Vagina (tissue), 2 donors: ENCODE results near the gene TMTC2. TPM values are rescaled to one million over a fixed set of nuclear protein-coding genes. Genes with fewer than 3 reads are reported as not detected.

ENCODE experiments used
- DNase-seq, 2 donors: peaks; one replicate each; pipeline ENCODE4 v3.0.0-alpha.2; 2017; ENCODE audit errors: extremely low spot score in 2 of 2
- H3K27ac ChIP-seq: fragments of 200-600 bp; sonication (generic); one replicate; pipeline ENCODE4 v1.5.1; 2019
- H3K27me3 ChIP-seq: fragments of 200-600 bp; sonication (generic); one replicate; pipeline ENCODE4 v1.5.1; 2019
- H3K36me3 ChIP-seq, 2 donors: fragments of 200-600 bp; sonication (generic); one replicate each; pipeline ENCODE4 v1.5.1; 2017 to 2019
- H3K4me1 ChIP-seq: fragments of 200-600 bp; sonication (generic); one replicate; pipeline ENCODE4 v1.5.1; 2019
- H3K4me3 ChIP-seq, 2 donors: fragments of 200-600 bp; sonication (generic); 1 replicate in 1 of 2; 2 replicates in 1 of 2; pipeline ENCODE4 v1.5.1; 2016 to 2019
- H3K9me3 ChIP-seq: fragments of 200-600 bp; sonication (generic); one replicate; pipeline ENCODE4 v1.5.1; 2019
- POLR2A ChIP-seq, 2 donors: fragments of 450-650 bp; IDR thresholded peaks; one replicate each; pipeline ENCODE4 v1.6.1; 2017; ENCODE audit warnings: antibody characterized with exemption in 2 of 2, mild to moderate bottlenecking in 2 of 2, moderate library complexity in 2 of 2
- POLR2AphosphoS5 ChIP-seq, 2 donors: sonication (generic); formaldehyde crosslinking; IDR thresholded peaks; one replicate each; pipeline ENCODE4 v1.9.0; 2017; ENCODE audit warnings: antibody characterized with exemption in 2 of 2, mild to moderate bottlenecking in 2 of 2, low read depth in 1 of 2; ENCODE audit not compliant: insufficient read depth in 1 of 2
- intact Hi-C: fragments of 100-400 bp; cut with DNase I; formaldehyde crosslinking; loops from one replicate; pipeline ENCODE4 v1.15.1; 2023
- total RNA-seq: library from RNA; depleted of rRNA; stranded (reverse); fragments of >200 nt; gene quantifications from one replicate; pipeline ENCODE4 v1.2.3, GENCODE V29; 2016
- TF ChIP-seq, protein P1 (sequence below), 3 experiments: fragments of 450-650 bp in 2 of 3; fragments of 200-600 bp in 1 of 3; sonication (generic) in 1 of 3; IDR thresholded peaks; one replicate each; pipeline ENCODE4 v1.5.1; 2017 to 2019; ENCODE audit warnings: antibody characterized with exemption in 3 of 3, mild to moderate bottlenecking in 2 of 3, moderate library complexity in 2 of 3

The TMTC2 gene
- total RNA-seq, 1 donor from 2014 or later = 15.5 TPM

DNA sequence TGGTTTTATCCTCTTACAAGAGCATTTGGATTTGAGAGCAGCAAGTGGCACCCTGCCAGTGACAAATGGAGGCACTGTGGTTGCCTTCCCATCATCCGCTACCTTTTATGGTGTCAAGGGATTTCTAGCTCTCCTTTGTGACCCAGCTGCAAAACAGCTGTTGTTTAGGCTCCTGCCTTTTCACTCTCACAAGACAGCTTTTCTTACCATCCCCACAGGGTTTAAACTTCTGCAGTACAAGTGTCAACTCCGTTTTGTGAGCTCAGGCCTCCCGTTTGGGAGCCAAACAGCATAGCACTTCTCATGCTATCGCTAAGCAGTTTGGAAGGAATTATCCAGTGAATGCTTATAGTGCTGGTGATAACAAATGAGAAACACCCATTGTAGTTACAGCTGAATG lies 331.4 kb downstream of the TMTC2 start:
- intact Hi-C loops = no loop called here
- DNase-seq = no peak
- no peaks in the 10 kb centered on the region for H3K9me3 ChIP-seq
- H3K36me3 ChIP-seq = no peaks in the 10 kb centered on the region
- H3K27me3 ChIP-seq = no peaks in the 10 kb centered on the region
- TF ChIP-seq POLR2A (IDR thresholded peaks at IDR 0.05) (no peak), POLR2AphosphoS5 (IDR thresholded peaks at IDR 0.05; ENCODE audit: insufficient read depth in 1 of 2, low read depth in 1 of 2) (no peak)
- TF ChIP-seq, protein P1, sequence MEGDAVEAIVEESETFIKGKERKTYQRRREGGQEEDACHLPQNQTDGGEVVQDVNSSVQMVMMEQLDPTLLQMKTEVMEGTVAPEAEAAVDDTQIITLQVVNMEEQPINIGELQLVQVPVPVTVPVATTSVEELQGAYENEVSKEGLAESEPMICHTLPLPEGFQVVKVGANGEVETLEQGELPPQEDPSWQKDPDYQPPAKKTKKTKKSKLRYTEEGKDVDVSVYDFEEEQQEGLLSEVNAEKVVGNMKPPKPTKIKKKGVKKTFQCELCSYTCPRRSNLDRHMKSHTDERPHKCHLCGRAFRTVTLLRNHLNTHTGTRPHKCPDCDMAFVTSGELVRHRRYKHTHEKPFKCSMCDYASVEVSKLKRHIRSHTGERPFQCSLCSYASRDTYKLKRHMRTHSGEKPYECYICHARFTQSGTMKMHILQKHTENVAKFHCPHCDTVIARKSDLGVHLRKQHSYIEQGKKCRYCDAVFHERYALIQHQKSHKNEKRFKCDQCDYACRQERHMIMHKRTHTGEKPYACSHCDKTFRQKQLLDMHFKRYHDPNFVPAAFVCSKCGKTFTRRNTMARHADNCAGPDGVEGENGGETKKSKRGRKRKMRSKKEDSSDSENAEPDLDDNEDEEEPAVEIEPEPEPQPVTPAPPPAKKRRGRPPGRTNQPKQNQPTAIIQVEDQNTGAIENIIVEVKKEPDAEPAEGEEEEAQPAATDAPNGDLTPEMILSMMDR (IDR thresholded peaks at IDR 0.05) = no peak
- no peak overlapping the region for H3K4me3 ChIP-seq
- H3K27ac ChIP-seq = no peak overlapping the region
- peaks cover 11% of the 10 kb centered on the region for H3K4me1 ChIP-seq

DNA sequence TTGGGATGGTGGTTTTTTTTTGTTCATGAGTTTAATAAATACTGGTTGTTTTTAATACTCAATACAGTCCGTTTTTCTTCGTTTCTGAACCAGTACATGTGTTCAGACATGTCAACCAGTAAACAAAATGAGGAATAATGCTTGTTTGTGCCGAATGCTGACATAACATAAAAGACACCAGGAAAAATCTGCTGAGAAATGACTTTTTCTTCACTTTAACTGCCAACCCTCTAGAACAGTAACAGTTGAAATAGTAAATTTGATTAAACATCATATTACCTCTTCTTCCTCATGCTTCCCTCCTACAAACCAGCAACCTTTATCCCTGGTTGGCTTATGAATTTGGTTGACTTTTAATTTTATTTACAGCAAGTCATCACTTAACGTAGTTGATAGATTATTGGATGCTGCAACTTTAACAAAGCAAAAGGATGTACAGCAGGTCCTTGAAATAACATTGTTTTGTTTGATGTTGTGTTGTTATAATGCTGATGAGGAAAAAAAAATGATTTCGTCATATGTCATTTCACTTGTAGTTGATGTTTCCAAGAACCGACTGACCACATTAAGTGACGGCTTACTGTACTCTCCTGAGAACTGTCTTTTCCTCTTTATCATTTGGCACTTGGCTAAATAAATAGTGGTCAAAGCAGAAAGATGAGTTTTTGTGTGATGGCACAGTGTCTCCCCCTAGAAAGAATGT lies 340.5 kb downstream of the TMTC2 start:
- no peak for DNase-seq
- intact Hi-C loops = no loop called here
- Histone ChIP-seq H3K27ac (no peak overlapping the region), H3K27me3 (no peaks in the 10 kb centered on the region), H3K9me3 (no peaks in the 10 kb centered on the region), H3K36me3 (no peaks in the 10 kb centered on the region), H3K4me3 (no peak overlapping the region), H3K4me1 (no peaks in the 10 kb centered on the region)
- TF ChIP-seq POLR2A (IDR thresholded peaks at IDR 0.05) = no peak
- TF ChIP-seq, protein P1 (IDR thresholded peaks at IDR 0.05) = no peak

DNA sequence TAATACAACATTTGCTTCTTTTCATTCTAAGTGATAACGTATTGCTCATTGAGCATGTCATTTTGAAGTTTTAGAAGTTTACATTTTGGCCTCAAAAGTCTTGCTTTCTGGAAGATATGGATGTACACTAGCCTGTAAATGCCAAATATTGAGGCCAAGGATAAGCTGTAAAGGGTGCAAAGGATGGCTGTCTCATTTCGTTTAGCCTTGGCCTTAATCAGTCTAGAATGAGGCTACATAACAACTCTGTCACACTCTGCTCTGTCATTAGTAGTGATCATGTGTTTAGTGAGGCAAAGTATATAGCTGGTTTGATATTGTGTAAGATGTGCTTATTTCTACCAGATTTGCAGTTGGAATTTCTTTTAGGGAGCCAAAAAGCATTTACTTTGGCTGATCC lies 344.5 kb downstream of the TMTC2 start:
- Histone ChIP-seq H3K27me3 (no peaks in the 10 kb centered on the region), H3K4me1 (no peaks in the 10 kb centered on the region), H3K4me3 (no peak overlapping the region), H3K9me3 (no peaks in the 10 kb centered on the region), H3K36me3 (no peaks in the 10 kb centered on the region), H3K27ac (no peak overlapping the region)
- intact Hi-C loops = no loop called here
- TF ChIP-seq POLR2A (IDR thresholded peaks at IDR 0.05) (no peak), POLR2AphosphoS5 (IDR thresholded peaks at IDR 0.05; ENCODE audit: insufficient read depth in 1 of 2, low read depth in 1 of 2) (no peak)
- TF ChIP-seq, protein P1 (IDR thresholded peaks at IDR 0.05) = no peak
- DNase-seq = no peak

DNA sequence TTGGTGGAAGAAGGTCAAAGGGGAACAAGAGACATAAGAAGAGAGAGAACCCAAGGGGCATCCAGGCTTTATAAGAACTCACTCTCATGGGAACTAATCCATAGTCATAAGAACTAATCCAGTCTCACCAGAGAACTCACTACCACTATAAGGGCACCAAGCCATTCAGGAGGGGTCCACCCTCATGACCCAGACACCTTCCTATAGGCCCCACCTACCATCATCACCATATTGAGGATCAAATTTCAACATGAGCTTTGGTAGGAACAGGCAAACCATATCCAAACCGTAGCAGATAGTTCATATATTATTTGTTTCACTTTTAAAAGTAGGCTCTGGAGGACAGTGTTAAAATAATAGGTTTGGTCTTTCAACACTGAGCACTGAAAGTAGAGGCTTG lies 350.1 kb downstream of the TMTC2 start:
- Histone ChIP-seq H3K27ac (no peak overlapping the region), H3K36me3 (no peaks in the 10 kb centered on the region), H3K9me3 (no peaks in the 10 kb centered on the region), H3K4me1 (no peaks in the 10 kb centered on the region), H3K27me3 (no peaks in the 10 kb centered on the region), H3K4me3 (no peak overlapping the region)
- no peak for DNase-seq
- TF ChIP-seq POLR2AphosphoS5 (IDR thresholded peaks at IDR 0.05; ENCODE audit: insufficient read depth in 1 of 2, low read depth in 1 of 2) (no peak), POLR2A (IDR thresholded peaks at IDR 0.05) (no peak)
- TF ChIP-seq, protein P1 (IDR thresholded peaks at IDR 0.05) = no peak
- intact Hi-C loops = no loop called here

DNA sequence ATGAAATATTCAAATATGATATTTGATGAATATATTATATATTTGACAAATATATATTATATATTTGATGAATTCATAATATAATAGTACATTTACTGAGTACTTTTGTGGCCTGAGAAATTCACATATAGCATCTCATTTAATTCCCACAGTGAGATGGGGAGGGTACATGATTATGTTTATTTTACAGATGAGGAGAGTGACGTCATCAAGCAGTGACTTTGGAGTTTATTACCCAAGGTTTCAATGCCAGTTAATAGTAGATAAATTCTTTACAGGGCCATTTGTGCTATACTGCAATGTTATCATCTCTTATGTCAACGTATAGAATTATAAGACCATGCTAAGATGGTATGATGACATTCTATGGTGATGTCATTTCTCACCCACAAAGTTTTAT lies 352.7 kb downstream of the TMTC2 start:
- Histone ChIP-seq H3K27me3 (no peaks in the 10 kb centered on the region), H3K4me3 (no peak overlapping the region), H3K9me3 (no peaks in the 10 kb centered on the region), H3K27ac (no peak overlapping the region), H3K4me1 (no peaks in the 10 kb centered on the region), H3K36me3 (no peaks in the 10 kb centered on the region)
- DNase-seq = no peak
- intact Hi-C loops = no loop called here
- TF ChIP-seq POLR2A (IDR thresholded peaks at IDR 0.05) = no peak
- TF ChIP-seq, protein P1 (IDR thresholded peaks at IDR 0.05) = no peak
- TF ChIP-seq POLR2AphosphoS5 (IDR thresholded peaks at IDR 0.05; ENCODE audit: insufficient read depth in 1 of 2, low read depth in 1 of 2) = no peak
